Naive thymus-derived CD8-positive, alpha-beta T cell (primary cell): ENCODE results near the gene AAMP. TPM values are rescaled to one million over a fixed set of nuclear protein-coding genes. Genes with fewer than 3 reads are reported as not detected.

Experiments used
- ATAC-seq, 2 donors: fragments of 150-1000 bp; cut with Tn5 transposase in 1 of 2; sonication (Bioruptor Pico), chemical (Tn5 transposase) in 1 of 2; 1 replicate in 1 of 2; 2 replicates in 1 of 2; pipeline ENCODE4 v1.10.0; 2021; ENCODE audit warnings: mild to moderate bottlenecking in 2 of 2, moderate library complexity in 2 of 2
- POLR2A ChIA-PET: fragments of 350-600 bp; sonication (Branson Sonifier 250); formaldehyde crosslinking; loops from one replicate; lab custom pipeline; 2021; ENCODE audit warnings: antibody characterized with exemption; lab: Charles Lee
- DNase-seq, 10 donors: peaks; one replicate each; pipeline versions ENCODE4 v3.0.0 to v3.0.0-alpha.2; 2020 to 2022
- H3K27ac Mint-ChIP-seq, 10 donors: one replicate each; pipeline ENCODE4 v1.8.0; 2020 to 2022; ENCODE audit warnings: mild to moderate bottlenecking in 10 of 10, mixed read lengths in 10 of 10, moderate library complexity in 4 of 10, inconsistent platforms in 1 of 10
- H3K27me3 Mint-ChIP-seq, 5 donors: one replicate each; pipeline ENCODE4 v1.8.0; 2021 to 2022; ENCODE audit warnings: mixed read lengths in 5 of 5
- H3K36me3 Mint-ChIP-seq, 3 donors: one replicate each; pipeline ENCODE4 v1.8.0; 2020 to 2022; ENCODE audit warnings: mixed read lengths in 3 of 3, mild to moderate bottlenecking in 2 of 3, inconsistent platforms in 1 of 3
- H3K4me1 Mint-ChIP-seq, 4 donors: one replicate each; pipeline ENCODE4 v1.8.0; 2021 to 2022; ENCODE audit warnings: mixed read lengths in 4 of 4
- H3K4me3 Mint-ChIP-seq, 10 donors: one replicate each; pipeline ENCODE4 v1.8.0; 2020 to 2022; ENCODE audit warnings: mild to moderate bottlenecking in 10 of 10, mixed read lengths in 10 of 10, moderate library complexity in 6 of 10, inconsistent platforms in 1 of 10
- H3K9me3 Mint-ChIP-seq, 9 donors: one replicate each; pipeline ENCODE4 v1.8.0; 2020 to 2022; ENCODE audit warnings: mixed read lengths in 9 of 9, mild to moderate bottlenecking in 3 of 9, inconsistent platforms in 1 of 9, moderate library complexity in 1 of 9
- polyA plus RNA-seq, 3 donors: library from polyadenylated mRNA; unstranded; fragments of 300-500 nt; fragmentation: Illumina TruSeq; gene quantifications; one replicate each; pipeline ENCODE4 v1.2.3, GENCODE V29; 2021
- total RNA-seq, 8 experiments: library from RNA in 2 of 8; stranded (reverse) in 2 of 8; gene quantifications; one replicate each; pipeline ENCODE4 v1.2.3 and lab custom pipeline; 2021 to 2026

The AAMP gene
- total and polyA plus RNA-seq, 5 experiments from 2014 or later: 57.0 to 93.6 (median 77.0) TPM

- peak in 1 of 10 donors; percentile 45 for DNase-seq
- POLR2A ChIA-PET: interaction anchor here (0.6 to 4.1 kb wide), 9 partner anchors 19 to 116 kb away, joined by 3 to 34 read pairs (median 4); partner anchors contain the start of gene CTDSP1
- peak overlapping the region in 5 of 10 donors; percentile 22 to 52 (median 24) for H3K4me3 Mint-ChIP-seq
- H3K27me3 Mint-ChIP-seq: no peaks in the 10 kb centered on the region
- peak overlapping the region in 8 of 10 donors; percentile 36 to 96 (median 67) for H3K27ac Mint-ChIP-seq
- no peaks in the 10 kb centered on the region for H3K36me3 Mint-ChIP-seq
- peaks cover 25 to 50% (median 44%) of the 10 kb centered on the region in 4 donors for H3K4me1 Mint-ChIP-seq
- no peak for ATAC-seq
- H3K9me3 Mint-ChIP-seq: no peaks in the 10 kb centered on the region
Observed at GRCh38 chr2:218293715-218294429, 23.9 kb upstream of the AAMP start.

DNA sequence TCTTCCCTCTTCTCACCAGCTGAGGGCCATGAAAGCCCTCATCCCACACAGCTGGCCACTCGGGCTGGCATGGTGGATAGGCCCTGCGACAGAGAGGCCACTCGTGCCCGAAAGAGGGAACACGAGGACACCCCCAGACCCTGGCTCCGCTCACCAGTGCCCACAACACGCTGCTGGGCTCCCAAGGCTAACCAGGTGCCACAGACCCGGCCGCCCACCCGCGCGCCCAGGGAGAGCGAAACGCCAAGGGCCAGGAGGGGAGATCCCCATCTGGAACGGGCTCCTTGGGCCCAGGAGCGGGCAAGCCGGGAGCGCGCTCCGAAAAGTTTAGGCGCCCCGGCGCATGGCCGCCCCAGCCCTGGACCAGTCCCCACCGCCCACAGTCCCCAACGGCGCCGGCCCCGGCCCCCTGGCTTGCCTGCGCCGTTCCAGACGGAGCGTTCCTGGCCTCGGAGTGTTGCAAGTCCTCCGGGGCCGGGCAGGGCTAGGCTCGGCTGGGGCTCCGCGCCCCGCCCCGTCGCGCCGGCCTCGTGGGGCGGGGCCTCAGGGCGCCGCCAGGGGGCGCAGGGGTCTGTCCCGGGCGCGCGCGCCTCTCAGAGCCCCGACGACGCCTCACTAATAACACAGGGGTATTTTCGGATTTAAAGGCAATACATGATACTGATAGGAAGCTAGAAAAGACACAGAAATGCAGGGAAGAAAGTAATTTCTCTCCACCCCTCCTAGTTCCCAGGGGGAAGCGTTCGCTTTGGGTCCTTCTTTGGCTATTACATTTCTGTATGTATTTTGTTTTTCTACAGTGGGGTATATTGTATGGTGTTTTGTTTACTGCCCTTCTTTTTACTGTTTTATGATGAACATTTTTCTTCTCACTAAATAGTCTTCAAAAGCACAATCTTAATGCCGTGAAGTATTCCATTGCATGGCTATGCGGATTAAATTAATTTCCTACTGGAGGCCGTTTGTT, 22.4 kb upstream of the AAMP start, which contains the start of gene TMBIM1:
TSS of gene TMBIM1 (minus strand) at position 456 of the 967 bp plus-strand sequence. CDS start 10,362 bp downstream, outside the sequence.
- Mint-ChIP-seq H3K9me3 (no peaks in the 10 kb centered on the region), H3K36me3 (no peaks in the 10 kb centered on the region), H3K27me3 (no peaks in the 10 kb centered on the region), H3K4me1 (peaks cover 27 to 64% (median 59%) of the 10 kb centered on the region in 4 donors), H3K27ac (peak within 1 kb of the TSS; percentile 97 to 99 (median 98)), H3K4me3 (peak within 1 kb of the TSS; percentile 87 to 99 (median 96))
- DNase-seq: peak; percentile 66 to 90 (median 82)
- peak; percentile 79 to 86 for ATAC-seq
- POLR2A ChIA-PET: interaction anchor here (0.6 to 9.8 kb wide), 12 partner anchors 10 to 115 kb away, joined by 3 to 206 read pairs (median 4); partner anchors contain the start of genes AAMP, CATIP and PNKD

- H3K4me3 Mint-ChIP-seq: peak overlapping the region; percentile 87 to 99 (median 96)
- peak overlapping the region; percentile 97 to 99 (median 98) for H3K27ac Mint-ChIP-seq
- DNase-seq (peak in 1 of 10 donors; percentile 20), ATAC-seq (peak in 1 of 2 donors; percentile 1)
- no peaks in the 10 kb centered on the region for H3K9me3 Mint-ChIP-seq
- POLR2A ChIA-PET: interaction anchor here (0.8 to 9.8 kb wide), 13 partner anchors 8 to 115 kb away, joined by 3 to 206 read pairs (median 5); partner anchors contain the start of genes AAMP, CATIP and PNKD
- no peaks in the 10 kb centered on the region for H3K27me3 Mint-ChIP-seq
- H3K4me1 Mint-ChIP-seq: peaks cover 36 to 73% (median 68%) of the 10 kb centered on the region in 4 donors
- H3K36me3 Mint-ChIP-seq: peaks cover 0 to 2% (median 0%) of the 10 kb centered on the region in 3 donors
Observed at GRCh38 chr2:218291318-218292047, 21.5 kb upstream of the AAMP start.

DNA sequence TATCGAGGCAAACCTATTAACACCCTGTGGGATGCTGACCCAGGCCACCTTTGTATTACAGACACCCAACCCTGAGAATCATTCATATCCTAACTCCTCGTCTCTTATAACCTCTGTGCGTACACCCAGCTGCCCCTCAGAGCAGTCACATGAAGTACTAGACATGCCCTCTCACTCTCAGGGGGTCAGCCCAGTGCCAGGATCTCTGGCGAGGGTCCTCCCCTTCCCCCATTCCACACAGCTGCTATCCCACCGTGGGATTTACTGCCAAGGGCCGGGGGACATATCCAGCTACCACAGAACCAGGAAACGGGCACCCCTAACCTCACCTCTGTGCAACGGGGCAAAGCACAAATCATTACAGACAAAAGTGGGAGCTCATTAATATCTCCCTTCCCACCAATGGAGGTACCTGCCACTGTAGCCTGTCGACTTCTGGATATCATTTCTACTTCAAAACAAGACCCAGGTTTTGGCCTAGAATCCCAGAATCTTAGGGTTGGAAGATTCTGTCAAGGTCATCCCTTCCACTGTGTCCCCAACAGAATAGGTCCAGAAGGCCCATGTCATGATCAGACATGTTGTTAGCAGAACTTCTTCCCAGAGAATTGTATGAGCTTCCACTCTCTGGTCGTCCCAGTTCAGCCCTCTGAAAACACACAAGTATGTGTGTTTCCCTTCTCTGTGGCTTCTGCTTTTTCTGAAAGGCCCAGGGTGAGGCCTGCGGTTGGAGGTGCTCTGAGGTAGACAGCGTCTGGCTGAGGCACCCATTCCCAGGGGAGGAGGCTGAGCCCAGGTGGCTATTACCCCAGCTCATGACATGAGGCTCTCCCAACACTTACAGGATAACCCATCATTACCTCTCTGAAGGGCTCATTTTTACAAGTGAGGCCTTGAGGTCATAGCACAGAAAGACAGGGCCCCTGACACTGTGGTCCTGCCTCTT, 20.7 kb upstream of the AAMP start:
- ATAC-seq (peak; percentile 22 to 24), DNase-seq (peak; percentile 26 to 74 (median 40))
- peak overlapping the region; percentile 87 to 99 (median 96) for H3K4me3 Mint-ChIP-seq
- peaks cover 41 to 82% (median 77%) of the 10 kb centered on the region in 4 donors for H3K4me1 Mint-ChIP-seq
- H3K27me3 Mint-ChIP-seq: no peaks in the 10 kb centered on the region
- peak overlapping the region; percentile 97 to 99 (median 98) for H3K27ac Mint-ChIP-seq
- peaks cover 0 to 2% (median 0%) of the 10 kb centered on the region in 3 donors for H3K36me3 Mint-ChIP-seq
- H3K9me3 Mint-ChIP-seq: no peaks in the 10 kb centered on the region
- POLR2A ChIA-PET: interaction anchor here (0.7 to 9.8 kb wide), 13 partner anchors 8 to 116 kb away, joined by 3 to 206 read pairs (median 4); partner anchors contain the start of genes AAMP and PNKD

DNA sequence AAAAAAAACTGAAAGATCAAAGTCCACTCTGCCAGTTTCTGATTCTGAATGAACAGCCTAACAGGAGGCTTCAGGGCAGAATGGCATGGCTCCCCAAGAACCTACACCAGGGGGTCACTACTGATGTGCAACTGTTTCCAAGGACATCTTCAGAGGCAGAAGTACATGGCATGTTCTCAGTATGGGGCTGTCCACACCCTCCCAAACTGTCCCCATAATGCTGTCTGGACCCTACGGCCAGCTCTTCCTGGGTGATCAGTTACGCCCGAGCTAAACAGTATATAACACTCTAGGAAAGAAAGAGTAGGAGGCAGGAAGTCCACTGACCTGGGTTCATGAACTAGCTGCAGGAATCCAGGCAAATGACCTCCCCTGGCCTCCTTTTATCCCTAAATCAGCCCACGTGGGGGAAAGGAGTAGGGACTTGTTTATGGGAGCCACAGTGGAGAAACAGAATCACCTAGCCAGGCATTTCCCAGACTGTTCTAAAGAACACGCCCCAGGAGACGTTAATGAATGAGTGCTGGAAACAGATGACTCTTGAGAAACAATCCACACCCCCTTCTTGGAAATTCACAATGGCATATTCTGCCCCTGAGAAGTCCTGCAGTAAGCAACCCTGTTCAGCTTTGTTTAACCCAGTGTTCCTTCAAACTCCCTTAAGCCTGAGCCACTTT, 19.8 kb upstream of the AAMP start:
- H3K4me1 Mint-ChIP-seq: peaks cover 46 to 89% (median 85%) of the 10 kb centered on the region in 4 donors
- no peak for ATAC-seq
- H3K27ac Mint-ChIP-seq: peak overlapping the region; percentile 97 to 99 (median 98)
- peaks cover 0 to 2% (median 0%) of the 10 kb centered on the region in 3 donors for H3K36me3 Mint-ChIP-seq
- no peaks in the 10 kb centered on the region for H3K9me3 Mint-ChIP-seq
- H3K27me3 Mint-ChIP-seq: no peaks in the 10 kb centered on the region
- POLR2A ChIA-PET: interaction anchor here (1.0 to 9.8 kb wide), 7 partner anchors 9 to 115 kb away, joined by 3 to 206 read pairs (median 5); partner anchors contain the start of genes AAMP and PNKD
- DNase-seq: no peak
- peak overlapping the region; percentile 87 to 99 (median 96) for H3K4me3 Mint-ChIP-seq

GRCh38 chr2:218286570-218287459, 16.9 kb upstream of the AAMP start:
- no peaks in the 10 kb centered on the region for H3K9me3 Mint-ChIP-seq
- DNase-seq: peak; percentile 59 to 87 (median 79)
- H3K27me3 Mint-ChIP-seq: no peaks in the 10 kb centered on the region
- peaks cover 49 to 94% (median 88%) of the 10 kb centered on the region in 4 donors for H3K4me1 Mint-ChIP-seq
- POLR2A ChIA-PET: interaction anchor here (1.0 to 9.8 kb wide), 13 partner anchors 9 to 373 kb away, joined by 3 to 206 read pairs (median 5); partner anchors contain the start of genes AAMP, ARPC2, BCS1L and CATIP
- peak; percentile 72 to 73 for ATAC-seq
- H3K4me3 Mint-ChIP-seq: peak overlapping the region; percentile 90 to 99 (median 94)
- peaks cover 0 to 2% (median 0%) of the 10 kb centered on the region in 3 donors for H3K36me3 Mint-ChIP-seq
- peak overlapping the region; percentile 97 to 100 (median 98) for H3K27ac Mint-ChIP-seq

GRCh38 chr2:218285604-218286003, 15.7 kb upstream of the AAMP start:
- DNase-seq: no peak
- POLR2A ChIA-PET: interaction anchor here (1.8 to 9.8 kb wide), 6 partner anchors 10 to 374 kb away, joined by 5 to 206 read pairs (median 9); partner anchors contain the start of genes AAMP, ARPC2, BCS1L and CATIP
- Mint-ChIP-seq H3K27me3 (no peaks in the 10 kb centered on the region), H3K36me3 (peaks cover 0 to 11% (median 2%) of the 10 kb centered on the region in 3 donors), H3K4me3 (peak overlapping the region; percentile 90 to 99 (median 94)), H3K27ac (peak overlapping the region; percentile 97 to 100 (median 98)), H3K9me3 (no peaks in the 10 kb centered on the region), H3K4me1 (peaks cover 44 to 88% (median 83%) of the 10 kb centered on the region in 4 donors)
- ATAC-seq: no peak

GRCh38 chr2:218284106-218284811, 14.3 kb upstream of the AAMP start:
- ATAC-seq: no peak
- DNase-seq: peak in 2 of 10 donors; percentile 37 to 40

More at GRCh38 chr2:218284106-218284811, 14.3 kb upstream of the AAMP start:
- Mint-ChIP-seq H3K27ac (peak overlapping the region; percentile 97 to 100 (median 98)), H3K27me3 (no peaks in the 10 kb centered on the region), H3K36me3 (peaks cover 0 to 23% (median 7%) of the 10 kb centered on the region in 3 donors), H3K4me1 (peaks cover 39 to 85% (median 76%) of the 10 kb centered on the region in 4 donors), H3K4me3 (peak overlapping the region in 9 of 10 donors; percentile 25 to 99 (median 75)), H3K9me3 (no peaks in the 10 kb centered on the region)
- POLR2A ChIA-PET: interaction anchor here (0.7 to 9.8 kb wide), 8 partner anchors 11 to 113 kb away, joined by 3 to 206 read pairs (median 4); partner anchors contain the start of genes AAMP and PNKD
